Motor neuron (in vitro differentiated cells): Measurements from ENCODE around the gene RFT1. TPM values are rescaled to one million over a fixed set of nuclear protein-coding genes. Genes with fewer than 3 reads are reported as not detected.

ENCODE experiments used
- ATAC-seq, 8 experiments: fragments of 200-7000 bp; cut with Tn5 transposase; replicated peaks in 6 of 8; 2 replicates each; pipeline ENCODE4 v1.8.0; 2021; ENCODE audit warnings: mild to moderate bottlenecking in 8 of 8, moderate library complexity in 8 of 8
- H3K27ac ChIP-seq, 2 donors: fragments of 250-450 bp; sonication (Bioruptor Pico); 2 replicates each; pipeline ENCODE4 v1.9.0; 2021; ENCODE audit warnings: antibody characterized with exemption in 2 of 2, mild to moderate bottlenecking in 2 of 2, moderate library complexity in 1 of 2
- H3K4me1 ChIP-seq, 2 donors: fragments of 250-450 bp; sonication (Bioruptor Pico); replicated peaks in 1 of 2; 2 replicates each; pipeline ENCODE4 v1.6.1; 2021; ENCODE audit warnings: antibody characterized with exemption in 2 of 2, mild to moderate bottlenecking in 2 of 2, moderate library complexity in 1 of 2
- H3K4me3 ChIP-seq, 5 donors: fragments of 250-450 bp; sonication (Bioruptor Pico); 2 replicates each; pipeline ENCODE4 v1.9.0; 2021; ENCODE audit warnings: antibody characterized with exemption in 5 of 5, mild to moderate bottlenecking in 5 of 5, moderate library complexity in 4 of 5
- WGBS, 10 experiments: fragments of 450-650 bp; shearing (Covaris generic); methylation state at CpG; one replicate each; pipeline ENCODE4 v1.0.0; 2022; 5-methylcytosine and 5-hydroxymethylcytosine counted together
- in situ Hi-C, 9 experiments: fragments of 400-800 bp; cut with MboI; loops; one replicate each; pipeline ENCODE4 v1.15.0; 2021; ENCODE audit warnings: low sequenced_read_pairs in 9 of 9, low pct_unique_long_range_greater_than_20kb in 2 of 9; ENCODE audit not compliant: unreplicated experiment in 9 of 9
- total RNA-seq, 8 experiments: library from RNA; unstranded; fragments of 300-600 nt; gene quantifications; 2 replicates each; pipeline versions ENCODE4 v1.2.3 to v1.2.4, GENCODE V29; 2022

RFT1 gene
- total RNA-seq, 8 experiments from 2014 or later: 6.7 to 26.6 (median 10.0) TPM

GRCh38 chr3:53169045-53169831, 39.0 kb upstream of the RFT1 start:
- 51 to 70% methylated on average over 2 to 4 of the region's 15 CpGs; no CpG with 5 or more reads in 8 of the 10 experiments for WGBS, 10 experiments
- Histone ChIP-seq H3K27ac (no peak overlapping the region), H3K4me1 (peaks cover 14 to 29% of the 10 kb centered on the region in 2 donors), H3K4me3 (no peak overlapping the region)
- in situ Hi-C loops: no loop called here
- peak in 5 of 8 experiments; percentile 23 to 51 (median 35) for ATAC-seq

GRCh38 chr3:53168175-53168923, 38.1 kb upstream of the RFT1 start:
- no peak overlapping the region for H3K4me3 ChIP-seq
- in situ Hi-C loops: no loop called here
- ATAC-seq: peak in 3 of 8 experiments; percentile 13 to 18 (median 15)
- peak overlapping the region in 1 of 2 donors; percentile 54 for H3K27ac ChIP-seq
- H3K4me1 ChIP-seq: peaks cover 14 to 29% of the 10 kb centered on the region in 2 donors
- WGBS, 10 experiments: 30 to 100% (median 70%) methylated on average over 1 to 4 of the region's 15 CpGs; no CpG with 5 or more reads in 5 of the 10 experiments

DNA sequence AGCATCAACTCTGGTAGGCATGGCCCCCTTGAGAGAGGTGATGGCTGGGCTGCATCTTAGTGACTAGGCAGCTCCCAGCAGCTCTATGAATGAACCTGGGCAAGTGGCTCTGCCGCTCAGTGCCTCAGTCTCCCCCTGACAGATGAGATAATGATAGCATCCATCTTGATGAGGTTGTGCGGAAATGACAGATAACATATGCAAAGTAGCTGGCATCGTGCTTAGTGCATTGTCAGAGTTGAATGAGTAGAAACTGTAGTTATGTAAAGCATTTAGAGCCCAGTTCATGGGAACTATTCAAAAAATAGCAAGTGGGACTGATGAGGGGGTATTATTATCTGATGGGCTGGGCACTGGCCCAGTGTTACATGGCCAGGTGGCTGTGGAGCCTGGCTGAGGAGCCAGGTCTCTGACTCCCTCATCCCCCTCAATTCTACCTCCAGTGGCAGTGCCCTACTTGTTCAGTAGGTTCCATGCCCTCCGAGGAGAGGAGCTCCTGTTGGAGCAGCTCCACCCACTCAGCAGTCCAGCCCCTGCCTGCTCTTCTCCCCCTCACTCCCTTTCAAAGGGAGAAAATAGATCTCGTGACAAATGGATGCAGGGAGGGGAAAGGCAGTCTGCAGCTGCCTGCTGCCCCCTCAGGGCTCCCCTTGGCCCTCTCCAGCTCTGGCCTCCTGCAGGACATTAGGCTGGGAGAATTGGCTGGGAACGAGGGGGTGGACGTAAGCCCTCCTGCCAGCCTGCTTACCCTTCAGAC, 37.4 kb upstream of the RFT1 start:
- peak in 5 of 8 experiments; percentile 68 to 79 (median 75) for ATAC-seq
- in situ Hi-C loops: no loop called here
- WGBS, 10 experiments: 0 to 100% (median 40%) methylated on average over 1 to 4 of the region's 7 CpGs; no CpG with 5 or more reads in 3 of the 10 experiments
- H3K4me3 ChIP-seq: no peak overlapping the region
- H3K4me1 ChIP-seq: peaks cover 14 to 29% of the 10 kb centered on the region in 2 donors
- H3K27ac ChIP-seq: peak overlapping the region in 1 of 2 donors; percentile 54

DNA sequence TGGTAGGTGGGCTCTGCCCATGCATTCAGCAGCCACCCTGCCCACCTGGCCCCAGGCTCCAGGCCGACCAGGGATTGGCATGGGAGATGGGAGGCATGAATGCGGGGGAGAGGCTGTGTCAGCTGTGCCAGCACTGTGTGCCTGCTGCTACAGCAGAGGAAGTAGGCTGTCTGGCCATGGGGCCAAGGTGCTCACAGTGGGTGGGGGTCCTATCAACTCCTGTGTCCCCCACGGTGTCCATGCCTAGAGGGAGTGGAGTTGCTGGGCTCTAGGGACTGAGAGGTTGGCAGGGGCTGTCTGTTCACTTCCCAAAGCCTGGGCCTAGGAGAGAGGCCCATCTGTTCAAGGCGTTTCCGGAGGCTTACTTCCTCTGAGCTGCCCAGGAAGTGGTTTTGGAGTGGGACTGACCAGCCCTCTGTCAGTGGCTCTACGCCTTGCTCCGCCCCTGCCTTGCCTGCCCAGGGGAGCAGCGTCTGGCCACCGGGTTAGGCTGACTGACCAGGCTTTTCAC, 36.6 kb upstream of the RFT1 start:
- peak in 4 of 8 experiments; percentile 15 to 83 (median 47) for ATAC-seq
- H3K4me1 ChIP-seq: peaks cover 14 to 34% of the 10 kb centered on the region in 2 donors
- in situ Hi-C loops: no loop called here
- H3K27ac ChIP-seq: no peak overlapping the region
- WGBS, 10 experiments: 10 to 67% (median 50%) methylated on average over 2 to 6 of the region's 9 CpGs; no CpG with 5 or more reads in 6 of the 10 experiments
- no peak overlapping the region for H3K4me3 ChIP-seq

GRCh38 chr3:53166206-53166605, 36.0 kb upstream of the RFT1 start:
- WGBS, 10 experiments: 100% methylated on average over 1 of the region's 4 CpGs; no CpG with 5 or more reads in 9 of the 10 experiments
- no peak for ATAC-seq
- in situ Hi-C loops: no loop called here
- H3K4me3 ChIP-seq: no peak overlapping the region
- peaks cover 14 to 34% of the 10 kb centered on the region in 2 donors for H3K4me1 ChIP-seq
- no peak overlapping the region for H3K27ac ChIP-seq

DNA sequence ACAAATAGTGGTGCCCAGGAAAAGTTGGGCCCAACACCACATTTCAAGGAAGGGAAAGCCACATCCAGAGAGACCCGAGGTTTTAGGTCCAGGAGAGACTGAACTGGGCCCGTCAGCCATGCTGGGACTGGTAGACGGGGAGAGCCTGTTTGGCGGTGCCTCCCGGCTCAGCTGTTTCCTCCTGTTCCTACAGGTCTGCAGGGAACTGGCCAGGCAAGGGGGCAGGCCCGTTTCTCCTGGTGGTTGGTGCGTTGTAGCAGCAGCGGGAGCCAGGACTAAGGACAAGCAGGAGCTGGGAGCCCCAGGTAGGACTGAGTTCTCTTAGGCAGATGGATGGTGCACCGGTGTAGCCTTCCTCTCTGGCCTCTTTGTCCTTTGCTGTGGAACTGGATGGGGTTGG, 34.7 kb upstream of the RFT1 start:
- no peak for ATAC-seq
- H3K4me1 ChIP-seq: peaks cover 14 to 32% of the 10 kb centered on the region in 2 donors
- in situ Hi-C loops: no loop called here
- H3K4me3 ChIP-seq: no peak overlapping the region
- 67 to 100% (median 90%) methylated on average over 1 to 2 of the region's 9 CpGs; no CpG with 5 or more reads in 6 of the 10 experiments for WGBS, 10 experiments
- no peak overlapping the region for H3K27ac ChIP-seq

DNA sequence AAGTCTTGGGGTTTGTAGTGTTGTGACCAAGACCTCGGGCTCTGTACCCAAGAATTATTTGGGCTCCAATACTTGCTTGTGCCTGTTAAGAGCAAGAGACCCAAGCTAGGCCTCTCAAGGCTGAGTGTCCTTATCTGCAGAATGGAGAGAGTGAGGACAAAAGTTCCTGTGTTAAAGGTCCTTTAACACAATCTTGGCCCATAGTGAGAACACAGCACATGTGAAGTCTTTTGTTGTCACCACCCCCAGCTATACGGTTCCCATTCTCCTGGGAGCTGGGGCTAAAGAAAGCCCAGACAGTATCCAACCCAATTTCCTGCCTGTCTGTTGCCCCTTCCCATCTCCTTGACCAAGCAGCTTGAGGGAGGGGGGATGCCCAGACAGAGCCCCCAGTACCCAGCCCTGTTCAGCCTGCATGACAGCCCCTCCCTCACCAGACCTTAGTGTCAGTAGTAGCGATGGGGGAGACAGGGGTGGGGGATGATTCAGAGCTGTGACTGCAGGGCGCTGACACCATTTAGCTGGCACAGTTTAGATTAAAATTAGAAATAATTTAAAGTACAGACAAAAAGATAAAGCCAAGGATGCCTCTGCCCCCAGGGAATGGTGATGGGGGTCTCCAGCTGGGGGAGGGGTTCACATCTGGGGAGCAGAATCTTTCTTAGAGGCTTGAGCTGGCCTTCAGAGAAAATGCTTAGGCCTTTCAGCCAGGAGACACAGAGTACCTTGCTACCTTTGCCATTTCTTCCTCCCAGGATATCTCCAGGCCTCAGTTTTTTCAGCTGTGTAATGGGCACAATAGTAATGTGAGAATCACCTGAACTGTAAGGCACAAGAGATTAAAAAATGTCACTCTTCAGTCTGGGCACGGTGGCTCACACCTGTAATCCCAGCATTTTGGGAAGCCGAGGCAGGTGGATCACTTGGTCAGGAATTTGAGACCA, 33.5 kb upstream of the RFT1 start:
- ATAC-seq: no peak
- WGBS, 10 experiments: 50 to 100% (median 67%) methylated on average over 1 to 4 of the region's 6 CpGs; no CpG with 5 or more reads in 3 of the 10 experiments
- Histone ChIP-seq H3K27ac (no peak overlapping the region), H3K4me3 (no peak overlapping the region), H3K4me1 (peaks cover 14 to 27% of the 10 kb centered on the region in 2 donors)
- in situ Hi-C loops: no loop called here

DNA sequence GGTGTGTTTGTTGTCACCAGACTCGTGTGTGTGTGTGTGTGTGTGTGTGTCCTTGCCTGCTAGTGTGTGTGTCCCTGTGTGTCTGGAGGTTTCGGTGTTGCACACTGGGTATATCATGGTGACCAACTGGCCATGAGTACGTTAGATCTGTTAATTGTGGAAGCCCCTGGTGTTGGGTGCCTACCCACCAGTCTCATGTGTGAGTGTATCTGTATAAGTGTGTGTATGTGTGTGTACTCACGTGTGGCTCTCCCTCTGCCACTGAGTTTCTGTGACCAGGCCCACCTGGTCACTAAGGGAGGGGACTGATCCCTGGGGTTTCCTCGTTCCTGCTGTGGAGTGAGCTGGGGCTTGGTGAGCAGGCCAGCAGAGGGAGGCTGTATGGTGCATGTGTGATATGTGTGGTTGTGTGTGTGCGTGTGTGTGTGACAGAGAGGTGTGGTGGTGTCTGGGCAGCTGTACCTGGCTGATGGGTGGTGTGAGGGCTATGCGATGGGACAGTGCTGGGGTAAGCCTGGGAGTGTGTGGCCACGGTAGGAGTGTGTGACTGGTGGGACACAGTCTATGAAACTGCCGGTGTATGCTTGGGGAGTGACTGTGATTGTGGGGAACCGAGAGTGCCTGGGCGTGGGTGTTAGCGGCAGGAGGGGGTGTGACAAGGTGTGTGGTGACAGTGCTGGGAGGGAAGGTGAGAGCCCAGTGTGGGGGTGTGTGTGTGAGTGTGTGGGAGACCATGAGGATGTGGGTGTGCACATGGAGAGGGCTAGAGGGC, 32.6 kb upstream of the RFT1 start:
- Histone ChIP-seq H3K27ac (no peak overlapping the region), H3K4me1 (peaks cover 11 to 18% of the 10 kb centered on the region in 2 donors), H3K4me3 (peak overlapping the region in 1 of 5 donors; percentile 59)
- 20 to 80% (median 61%) methylated on average over 1 to 3 of the region's 12 CpGs; no CpG with 5 or more reads in 2 of the 10 experiments for WGBS, 10 experiments
- in situ Hi-C loops: no loop called here
- ATAC-seq: no peak

- H3K4me1 ChIP-seq: peaks cover 3 to 10% of the 10 kb centered on the region in 2 donors
Observed at GRCh38 chr3:53161820-53162671, 31.8 kb upstream of the RFT1 start.

DNA sequence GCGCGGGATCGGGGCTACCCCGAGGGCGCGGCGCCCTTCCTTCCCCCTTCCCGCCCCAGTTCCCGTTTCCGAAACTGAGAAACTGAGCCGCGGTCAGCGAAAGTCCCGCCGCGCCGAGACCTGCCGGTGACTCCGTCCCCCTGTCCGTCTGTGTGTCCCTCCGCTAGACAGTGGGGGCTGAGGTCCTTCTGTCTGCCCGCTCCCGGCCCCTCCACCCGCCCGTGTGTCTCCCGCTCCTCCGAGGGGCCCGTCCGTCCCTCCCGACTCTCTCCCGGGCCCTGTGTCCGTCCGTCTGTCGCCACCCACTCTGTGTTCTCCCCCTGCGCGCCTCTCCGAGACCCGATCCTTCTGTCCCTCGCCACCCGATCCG, 31.2 kb upstream of the RFT1 start:
- in situ Hi-C loops: no loop called here
- WGBS, 10 experiments: no CpG with 5 or more reads among the region's 41 CpGs
- peak; percentile 12 to 46 (median 36) for ATAC-seq
- Histone ChIP-seq H3K27ac (peak overlapping the region in 1 of 2 donors; percentile 18), H3K4me1 (peaks cover 0 to 7% of the 10 kb centered on the region in 2 donors), H3K4me3 (peak overlapping the region; percentile 43 to 74 (median 56))

More at GRCh38 chr3:53161820-53162671, 31.8 kb upstream of the RFT1 start:
- WGBS, 10 experiments: 20 to 34% methylated on average over 2 to 4 of the region's 49 CpGs; no CpG with 5 or more reads in 8 of the 10 experiments
- peak; percentile 19 to 63 (median 40) for ATAC-seq
- H3K27ac ChIP-seq: peak overlapping the region in 1 of 2 donors; percentile 18
- in situ Hi-C loops: no loop called here
- H3K4me3 ChIP-seq: peak overlapping the region; percentile 43 to 74 (median 56)
